ENCODE measurements around the gene AXIN1.
A peak's percentile ranks its signal among the peaks of the same experiment; 100 is the strongest.
"Not testable (repeated sequence)": the region's sequence is repeated elsewhere in the genome, so short reads cannot be mapped to it uniquely, and the experiment has no call there.

AXIN1 gene

GRCh38 chr16:353404-354290, 1.1 kb upstream of the AXIN1 start:
- no peak for DNase-seq

GRCh38 chr16:351804-352520, 561 bp downstream of the AXIN1 start:
- peak; percentile 55 for DNase-seq

- no peak for DNase-seq
These were observed 2.3 kb downstream of the AXIN1 start for GRCh38 chr16:350203-350602.

- no peak for DNase-seq
These were observed 3.3 kb downstream of the AXIN1 start for GRCh38 chr16:349211-349610.

GRCh38 chr16:348495-348894, 4.0 kb downstream of the AXIN1 start:
- DNase-seq = not testable (repeated sequence)

GRCh38 chr16:347203-347602, 5.3 kb downstream of the AXIN1 start:
- no peak for DNase-seq

- DNase-seq = no peak
These were observed 5.9 kb downstream of the AXIN1 start for GRCh38 chr16:346587-346986.

GRCh38 chr16:345772-346171, 6.8 kb downstream of the AXIN1 start:
- DNase-seq = no peak

GRCh38 chr16:342455-343213, 9.9 kb downstream of the AXIN1 start:
- no peak for DNase-seq

- not testable (repeated sequence) for DNase-seq
These were observed 10.6 kb downstream of the AXIN1 start for GRCh38 chr16:341974-342336.

- DNase-seq = not testable (repeated sequence)
These were observed 11.2 kb downstream of the AXIN1 start for GRCh38 chr16:341095-341973.

GRCh38 chr16:340370-341091, 12.0 kb downstream of the AXIN1 start:
- DNase-seq = no peak

GRCh38 chr16:339680-340079, 12.8 kb downstream of the AXIN1 start:
- DNase-seq = no peak

- DNase-seq = no peak
These were observed 14.4 kb downstream of the AXIN1 start for GRCh38 chr16:337975-338575.

GRCh38 chr16:337437-337836, 15.1 kb downstream of the AXIN1 start:
- DNase-seq = no peak

GRCh38 chr16:336269-336668, 16.3 kb downstream of the AXIN1 start:
- no peak for DNase-seq

GRCh38 chr16:334861-335632, 17.5 kb downstream of the AXIN1 start:
- not testable (repeated sequence) for DNase-seq

GRCh38 chr16:334164-334832, 18.2 kb downstream of the AXIN1 start:
- DNase-seq = not testable (repeated sequence)

- no peak for DNase-seq
These were observed 19.0 kb downstream of the AXIN1 start for GRCh38 chr16:333406-334094.

Data from activated gamma-delta T cell (primary cell).